ENCODE data around the gene GRM4.

The GRM4 gene

DNA sequence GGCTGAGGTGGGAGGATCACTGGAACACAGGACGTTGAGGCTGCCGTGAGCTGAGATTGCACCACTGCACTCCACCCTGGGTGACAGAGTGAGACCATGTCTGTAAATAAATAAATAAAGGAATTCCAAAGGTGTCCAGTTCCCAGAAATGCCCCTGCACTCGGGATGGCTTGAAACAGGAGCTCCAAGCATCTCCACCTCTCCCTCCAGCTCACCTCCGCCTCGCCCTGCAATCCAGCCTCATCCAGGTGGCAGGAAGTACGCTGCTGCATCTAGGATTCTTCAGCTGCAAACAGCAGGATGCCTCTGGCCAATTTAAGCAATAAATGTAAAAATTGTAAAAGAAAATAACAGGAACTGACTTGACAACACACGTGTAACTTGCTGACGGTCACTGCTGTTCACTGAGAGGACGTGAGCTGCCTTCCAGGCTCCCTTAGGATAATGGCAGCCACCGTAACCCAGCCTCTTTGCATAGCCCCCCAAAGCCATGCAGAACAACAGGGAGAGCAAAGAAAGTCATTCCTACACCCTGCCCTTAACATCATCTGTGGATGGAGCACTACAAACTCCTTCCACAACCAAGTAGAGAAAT is 11.4 kb upstream of the GRM4 start:
- no peak for DNase-seq

- no peak for DNase-seq
Observed at GRCh38 chr6:34155471-34156300, 9.8 kb upstream of the GRM4 start.

DNA sequence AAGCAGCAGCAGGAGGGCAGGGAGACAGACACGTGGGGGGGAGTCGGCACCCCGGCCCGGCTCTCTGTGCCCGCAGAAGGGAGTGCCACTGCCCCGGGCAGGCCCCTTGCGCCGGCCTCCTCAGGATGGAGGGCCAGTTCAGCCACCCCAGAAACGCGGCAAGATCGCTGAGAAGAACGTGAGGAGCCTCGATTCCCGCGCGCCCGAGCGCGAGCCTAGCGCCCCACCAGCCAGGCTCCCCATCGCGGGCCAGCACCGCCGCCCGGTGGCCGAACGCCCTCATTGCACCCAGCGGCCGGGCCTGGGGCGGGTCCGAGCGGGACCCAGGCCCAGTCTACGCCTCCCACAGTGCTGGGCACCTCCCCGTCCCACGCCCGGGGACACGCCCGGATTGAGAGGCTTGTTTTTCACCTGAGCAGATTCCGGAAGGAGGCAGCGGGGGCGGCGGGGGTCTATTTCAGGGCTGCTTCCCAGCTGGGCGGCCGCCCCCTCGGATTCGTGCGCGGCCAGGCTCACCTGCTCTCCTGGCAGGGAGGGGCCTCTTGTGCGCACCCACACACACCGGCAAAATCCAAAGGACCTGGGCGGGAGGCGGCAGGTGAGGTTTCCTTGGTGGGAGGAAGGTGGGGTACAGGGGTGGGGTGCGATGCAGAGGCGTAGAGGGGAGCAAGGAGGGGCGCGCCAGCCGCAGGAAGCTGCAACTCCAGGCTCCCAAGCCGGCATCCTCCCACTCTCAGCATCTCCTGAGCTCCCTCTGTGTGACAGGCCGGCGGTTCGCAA is 9.0 kb upstream of the GRM4 start:
- no peak for DNase-seq

- DNase-seq: no peak
Observed at GRCh38 chr6:34152806-34153520, 7.1 kb upstream of the GRM4 start.

DNA sequence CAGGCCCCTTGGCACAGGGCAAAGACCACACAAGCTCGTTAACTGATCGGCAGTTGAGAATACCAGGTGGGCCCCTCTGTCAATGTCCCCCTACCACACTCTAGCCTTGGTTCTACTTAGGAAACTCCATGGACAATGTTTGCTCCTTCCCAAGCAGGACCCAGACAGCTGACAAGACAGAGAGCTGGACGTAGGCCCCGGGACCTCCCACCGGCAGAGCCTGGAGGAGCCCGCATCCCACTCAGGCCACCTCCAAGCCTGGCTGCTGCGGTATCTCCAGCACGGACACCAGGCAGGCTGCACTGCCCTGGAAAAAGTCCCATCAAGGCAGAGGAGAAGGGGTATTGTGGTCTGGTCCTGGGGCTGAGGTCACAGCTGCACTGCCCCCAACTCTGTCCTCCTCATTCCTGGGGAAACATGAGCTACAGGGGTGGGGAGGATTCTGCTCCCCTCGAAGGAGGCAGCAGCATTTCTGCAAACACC is 6.2 kb upstream of the GRM4 start:
- no peak for DNase-seq

- no peak for DNase-seq
Observed at GRCh38 chr6:34151321-34152041, 5.6 kb upstream of the GRM4 start.

- DNase-seq: no peak
Observed at GRCh38 chr6:34150766-34151165, 4.9 kb upstream of the GRM4 start.

DNA sequence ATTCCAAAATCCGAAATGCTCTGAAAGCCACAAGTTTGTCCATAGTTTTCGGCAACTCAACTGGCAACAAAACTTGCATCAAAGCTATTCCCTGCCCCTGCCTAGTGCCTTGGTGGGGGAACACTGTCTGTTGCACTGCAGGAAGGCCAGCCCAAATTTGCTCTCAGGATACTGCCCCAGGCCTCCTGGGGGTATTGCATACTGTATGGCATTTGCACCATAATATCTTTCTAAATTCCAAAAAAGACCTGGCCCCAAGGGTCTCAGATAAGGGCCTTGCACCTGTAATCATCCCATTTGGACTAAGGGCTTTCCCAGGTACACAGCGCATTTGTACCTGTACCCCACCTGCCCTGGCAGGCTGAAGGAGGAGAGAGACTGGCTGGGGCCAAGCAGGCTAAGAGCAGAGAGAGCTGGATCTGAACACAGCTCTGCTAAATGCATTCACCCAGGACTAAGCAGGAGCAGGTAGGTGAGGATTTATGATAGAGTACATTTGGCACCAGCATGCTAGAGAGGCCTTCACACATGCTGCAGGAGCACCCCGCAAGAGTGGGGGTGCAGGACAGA is 4.0 kb upstream of the GRM4 start:
- no peak for DNase-seq

GRCh38 chr6:34149452-34149810 is 3.5 kb upstream of the GRM4 start:
- no peak for DNase-seq

- no peak for DNase-seq
Observed at GRCh38 chr6:34148631-34149451, 3.0 kb upstream of the GRM4 start.

- DNase-seq: no peak
Observed at GRCh38 chr6:34147906-34148630, 2.2 kb upstream of the GRM4 start.

GRCh38 chr6:34146801-34147592 is 1.1 kb upstream of the GRM4 start:
- no peak for DNase-seq

DNA sequence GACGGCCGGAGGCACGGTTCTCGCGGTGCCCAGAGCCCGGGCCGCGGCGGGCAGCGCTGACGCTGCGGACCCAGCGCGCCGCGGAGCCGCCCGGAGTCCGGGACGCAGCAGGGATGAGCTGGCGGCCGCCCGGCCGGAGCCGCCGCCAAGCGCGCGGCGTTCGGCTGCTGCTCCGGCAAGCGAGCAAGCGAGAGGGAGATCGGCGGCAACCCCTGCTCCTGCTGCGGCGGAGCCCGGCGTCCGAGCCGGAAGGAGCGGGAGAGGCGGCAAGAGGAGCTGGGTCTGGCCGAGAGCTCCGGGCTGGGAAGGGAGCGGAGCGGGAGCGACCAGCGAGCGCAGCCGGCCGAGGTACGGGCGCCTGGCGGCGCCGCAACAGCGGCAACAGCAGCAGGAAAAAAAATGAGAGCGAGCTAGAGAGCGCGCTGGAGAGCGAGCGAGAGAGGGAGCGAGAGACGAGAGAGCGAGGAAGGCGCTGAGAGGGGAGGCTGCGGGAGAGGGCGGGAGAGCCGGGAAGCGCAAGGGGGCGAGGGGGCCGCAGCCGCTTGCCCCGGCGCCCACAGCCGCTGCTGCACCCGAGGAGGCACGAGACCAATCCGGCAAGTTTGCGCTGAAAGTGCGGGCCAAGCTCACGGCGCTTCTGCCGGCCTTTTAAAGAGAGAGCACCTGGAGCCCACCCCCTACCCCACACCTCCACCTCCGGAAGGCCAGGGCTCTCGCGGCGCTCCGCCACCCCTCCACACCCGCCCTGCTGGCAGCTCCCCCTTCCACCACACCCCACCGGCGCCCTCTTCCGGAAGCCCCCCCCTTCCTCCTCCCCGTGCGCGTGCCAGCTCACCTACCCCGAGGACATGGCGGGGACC is 496 bp downstream of the GRM4 start:
- no peak for DNase-seq

GRCh38 chr6:34144581-34145160 is 1.2 kb downstream of the GRM4 start:
- DNase-seq: no peak

- no peak for DNase-seq
Observed at GRCh38 chr6:34143884-34144580, 1.9 kb downstream of the GRM4 start.

DNA sequence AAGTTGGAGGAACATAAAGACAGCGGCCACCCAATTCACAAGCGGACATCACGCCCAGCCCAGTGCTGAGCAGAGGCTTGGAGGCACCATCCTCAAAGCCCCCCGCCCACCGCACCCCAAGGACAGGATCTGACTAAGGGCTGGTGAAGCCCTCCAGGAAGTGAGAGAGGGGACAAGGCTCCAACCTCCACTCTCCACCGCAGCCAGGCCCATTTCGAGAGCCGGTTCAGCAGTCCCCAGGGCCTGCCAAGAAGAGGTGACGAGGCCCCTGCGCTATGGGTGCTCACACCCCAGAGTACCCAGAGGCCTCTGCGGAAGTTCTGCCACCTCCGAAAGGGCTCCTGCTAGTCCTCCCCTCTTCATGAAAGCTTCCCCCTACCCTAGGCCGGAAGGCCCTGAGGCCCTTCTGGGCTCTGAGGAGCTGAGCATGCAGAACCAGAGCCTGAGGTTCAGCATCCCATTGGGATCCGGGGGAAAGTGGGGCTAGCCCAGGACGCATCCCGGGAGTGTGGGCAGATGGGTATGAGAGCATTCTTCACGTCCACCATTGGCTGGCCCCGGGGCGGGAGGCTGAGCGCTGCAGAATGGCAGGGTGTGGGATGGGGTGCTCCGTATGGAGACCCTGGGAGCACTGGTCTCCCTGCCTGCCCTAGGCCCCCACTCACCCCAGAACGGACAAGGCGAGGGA is 2.5 kb downstream of the GRM4 start:
- no peak for DNase-seq

All from NCI-H1417 treated with DMSO at 0.1 percent for 48 hours (cell line).